GM23248 (cell line): ENCODE measurements around the gene WWOX.

Source experiments
- EZH2 ChIP-seq: fragments of 200-600 bp; sonication (generic); IDR thresholded peaks from 2 replicates; pipeline ENCODE4 v1.6.1; 2018; ENCODE audit warnings: antibody characterized with exemption, mild to moderate bottlenecking; ENCODE audit not compliant: insufficient read depth, poor library complexity, severe bottlenecking
- EZH2phosphoT487 ChIP-seq: fragments of 200-600 bp; sonication (generic); IDR thresholded peaks from 2 replicates; pipeline ENCODE4 v1.6.1; 2018; ENCODE audit warnings: antibody characterized with exemption, moderate library complexity, mild to moderate bottlenecking, low read depth; ENCODE audit not compliant: insufficient read depth

DNA sequence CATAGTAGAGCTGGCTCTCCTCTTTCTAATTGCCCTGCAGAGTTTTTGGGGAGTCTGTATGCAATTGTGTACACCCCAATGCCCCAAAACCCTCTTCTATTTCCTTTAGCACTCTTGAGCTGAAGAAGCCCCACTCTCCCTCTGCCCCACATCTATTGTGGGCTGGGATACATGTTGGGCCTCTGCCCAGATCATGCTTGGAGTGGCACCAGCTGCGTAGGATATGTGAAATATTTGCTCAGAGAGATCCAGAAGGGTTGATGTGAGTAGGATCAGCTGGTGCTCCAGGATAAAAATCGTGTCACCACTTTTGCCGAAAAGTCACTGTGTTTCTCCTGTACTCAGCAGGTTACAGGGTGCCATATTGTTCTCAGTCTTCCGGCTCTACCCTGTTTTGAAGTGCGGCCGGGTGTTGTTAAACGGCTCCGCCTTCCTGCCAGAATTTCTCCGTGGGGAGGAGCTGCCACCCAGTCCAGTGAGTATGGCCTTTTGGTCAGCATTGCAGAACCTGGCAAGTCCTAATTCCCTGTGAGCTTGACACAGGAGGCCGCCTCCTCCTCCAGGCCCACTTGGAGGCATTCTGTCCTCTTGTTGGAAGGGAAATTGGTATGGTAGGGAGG is 664.5 kb downstream of the WWOX start:
- no peak for TF ChIP-seq EZH2
- TF ChIP-seq EZH2phosphoT487, result no peak
